Nucleus accumbens (tissue), 56 donors: Measurements from ENCODE around the gene FOXN3.

Source experiments
- DNase-seq, 56 donors: peaks; one replicate each; lab custom pipeline; 2025; lab: John Stamatoyannopoulos, UW

The FOXN3 gene

GRCh38 chr14:89289477-89289876, 127.6 kb downstream of the FOXN3 start:
- DNase-seq = no peak

DNA sequence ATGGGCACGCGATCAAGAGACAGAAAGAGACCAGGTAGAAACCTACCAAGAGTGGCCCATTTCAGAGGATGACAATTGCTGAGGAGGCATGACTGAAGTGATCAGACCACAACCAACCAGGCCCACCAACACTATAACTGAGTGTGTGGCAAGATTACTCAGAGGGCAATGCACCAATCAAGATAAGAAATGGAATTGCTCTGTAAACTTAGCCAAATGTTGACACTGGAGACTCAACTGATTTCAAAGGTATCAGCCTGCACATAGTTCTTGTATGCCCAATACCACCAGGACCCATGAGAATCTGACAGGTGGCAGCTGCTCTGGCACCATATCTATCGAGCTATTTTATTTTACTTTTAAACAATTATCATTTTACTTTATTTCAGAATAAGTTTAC, 128.9 kb downstream of the FOXN3 start:
- no peak for DNase-seq

DNA sequence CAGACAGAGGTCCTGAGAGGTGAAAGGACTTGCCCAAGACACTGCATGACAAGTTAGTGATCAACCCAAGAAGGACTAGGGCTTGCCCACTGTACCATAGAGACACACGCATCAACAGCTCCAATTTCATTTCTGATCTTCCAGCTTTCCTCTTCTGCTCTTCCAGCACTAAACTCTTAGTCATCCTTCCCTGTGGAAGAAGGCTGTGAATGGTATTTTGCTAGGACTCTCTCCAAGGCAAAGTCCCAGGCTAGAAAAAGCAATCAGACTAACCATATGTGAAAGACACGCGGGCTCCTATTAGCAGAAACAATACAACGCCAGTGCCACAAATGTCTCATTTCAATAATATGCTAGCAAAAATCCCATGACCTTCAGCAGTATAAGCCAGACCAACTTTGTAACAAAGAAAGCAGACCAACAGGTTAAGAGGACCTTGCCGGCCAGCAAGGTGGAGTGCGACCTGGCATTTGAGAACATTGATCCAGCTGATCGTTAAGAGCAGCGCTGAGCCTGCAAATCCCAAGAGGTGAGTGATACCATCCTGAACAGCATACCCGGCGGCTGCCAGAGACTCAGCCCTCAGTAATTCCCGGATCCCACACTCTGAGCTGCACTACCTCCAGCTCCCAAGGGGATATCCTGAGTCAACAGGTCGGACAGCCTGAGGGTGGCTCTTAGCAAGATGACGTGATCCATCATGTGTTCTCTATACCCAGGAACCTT, 132.5 kb downstream of the FOXN3 start:
- no peak for DNase-seq

GRCh38 chr14:89283327-89284060, 133.5 kb downstream of the FOXN3 start:
- DNase-seq = no peak

GRCh38 chr14:89282191-89282590, 134.8 kb downstream of the FOXN3 start:
- no peak for DNase-seq

DNA sequence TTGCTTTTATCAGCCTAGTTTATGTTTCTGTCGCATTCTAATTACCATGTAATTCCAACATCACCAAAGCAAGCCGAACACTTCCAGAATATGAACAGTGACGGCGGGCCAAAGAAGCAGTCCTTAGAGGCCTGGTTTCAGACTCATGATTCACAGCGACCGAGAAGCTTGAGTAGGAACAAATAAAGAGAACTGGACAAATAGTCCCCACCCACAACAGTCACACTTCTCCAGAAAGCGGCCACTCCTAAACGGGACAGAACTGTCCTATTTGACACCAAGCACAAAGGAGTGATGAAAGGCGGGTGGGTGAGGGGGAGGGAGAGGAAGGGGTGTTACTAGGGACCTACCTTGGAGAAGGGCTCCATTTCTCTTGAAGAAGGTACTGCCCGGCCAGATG, 136.4 kb downstream of the FOXN3 start:
- DNase-seq = no peak

- no peak for DNase-seq
These were observed 137.3 kb downstream of the FOXN3 start for GRCh38 chr14:89279649-89280232.

DNA sequence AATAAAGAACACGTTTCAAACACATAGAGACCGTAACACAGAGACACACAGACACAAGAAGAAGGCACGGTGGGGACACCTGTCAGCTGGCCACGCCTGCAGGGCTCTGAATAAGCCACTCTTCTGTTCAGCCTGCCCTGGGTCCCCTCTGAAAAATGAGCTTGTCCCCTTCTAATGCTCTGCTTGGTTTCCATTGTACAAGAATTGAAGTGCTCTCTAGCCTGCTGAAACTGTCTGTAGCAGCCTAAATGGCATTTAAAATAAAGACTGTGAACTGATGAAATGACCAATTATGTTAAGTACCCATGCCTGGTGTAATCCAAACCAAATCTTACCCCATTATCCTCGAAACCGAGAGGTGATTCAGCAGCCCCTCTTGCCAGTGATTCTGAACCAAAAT, 139.8 kb downstream of the FOXN3 start:
- no peak for DNase-seq

GRCh38 chr14:89276424-89276975, 140.5 kb downstream of the FOXN3 start:
- DNase-seq = no peak

DNA sequence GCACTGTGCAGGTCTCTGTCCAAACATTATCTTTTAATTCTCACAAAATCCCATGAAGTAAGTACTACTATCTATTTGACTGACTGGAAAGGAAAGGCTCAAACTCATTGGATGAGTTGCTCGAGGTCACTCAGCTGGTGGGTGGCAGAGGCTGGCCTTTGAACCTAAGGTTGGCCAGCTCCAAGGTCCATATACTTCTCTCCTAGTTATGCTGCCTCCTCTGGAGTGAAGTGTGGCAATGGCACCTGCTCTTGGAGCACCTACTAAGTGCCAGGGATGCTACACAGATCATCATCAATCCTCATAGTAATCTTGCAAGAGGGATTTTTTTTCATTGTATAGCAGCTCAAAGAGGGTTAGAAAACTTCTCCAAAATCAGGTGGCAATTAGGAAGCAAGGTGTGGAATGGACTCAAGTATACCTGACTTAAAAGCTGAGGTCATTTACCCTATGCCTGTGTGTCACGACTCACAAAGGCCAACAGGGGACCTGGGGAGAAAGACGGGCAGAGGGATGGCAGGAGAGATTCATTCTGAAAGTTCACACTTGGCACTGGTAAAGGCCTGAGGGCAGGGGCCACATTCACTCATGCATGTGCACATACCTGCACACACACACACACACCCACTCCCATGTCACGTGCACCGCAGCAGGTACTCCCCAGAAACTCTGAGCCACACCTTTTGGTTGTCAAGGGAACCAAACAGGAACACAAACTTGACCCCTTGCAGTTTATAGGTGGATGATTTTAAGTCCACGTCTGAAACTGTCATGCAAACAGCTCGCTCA, 146.4 kb downstream of the FOXN3 start:
- DNase-seq = peak in 3 of 56 donors; percentile 7 to 16 (median 8)

GRCh38 chr14:89269404-89269803, 147.6 kb downstream of the FOXN3 start:
- DNase-seq = no peak

DNA sequence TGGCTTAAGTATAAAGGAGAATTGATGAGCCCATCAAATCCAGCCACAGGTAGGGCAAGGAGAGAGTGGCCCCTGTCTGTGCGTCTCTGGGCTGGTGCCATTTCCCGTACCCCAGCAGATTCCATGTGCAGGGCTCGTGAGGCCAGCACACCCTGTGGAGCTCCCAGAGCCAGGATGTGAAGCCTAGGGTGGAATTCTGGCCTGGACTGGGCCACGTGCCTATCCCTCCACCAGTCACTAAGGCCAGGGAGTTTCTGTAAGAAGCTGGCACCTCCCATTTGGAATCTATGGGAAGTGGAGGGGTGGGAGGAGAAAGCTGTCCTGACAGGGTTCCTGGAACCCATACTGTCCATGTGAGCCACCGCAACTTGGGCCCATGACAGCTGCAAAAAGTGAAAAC, 148.5 kb downstream of the FOXN3 start:
- DNase-seq = no peak

DNA sequence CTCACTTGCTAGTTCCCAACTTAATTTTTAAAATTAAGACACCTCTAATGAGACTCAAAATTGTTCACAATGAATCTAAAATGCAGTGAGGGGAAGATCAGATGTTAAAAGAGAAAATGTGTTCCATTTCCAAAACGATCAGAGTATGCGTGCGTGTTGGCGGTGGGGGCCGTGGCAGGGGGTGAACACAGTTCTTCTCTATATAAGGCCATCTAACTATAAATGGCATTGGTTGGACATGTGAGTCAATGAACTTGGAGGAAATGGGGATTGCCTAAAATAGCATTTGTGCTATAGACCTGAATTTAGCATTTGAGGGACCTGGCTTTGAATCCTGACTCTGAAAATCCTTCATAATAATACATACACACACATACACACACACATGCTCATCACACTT, 149.4 kb downstream of the FOXN3 start:
- no peak for DNase-seq

- no peak for DNase-seq
These were observed 149.9 kb downstream of the FOXN3 start for GRCh38 chr14:89267163-89267562.

DNA sequence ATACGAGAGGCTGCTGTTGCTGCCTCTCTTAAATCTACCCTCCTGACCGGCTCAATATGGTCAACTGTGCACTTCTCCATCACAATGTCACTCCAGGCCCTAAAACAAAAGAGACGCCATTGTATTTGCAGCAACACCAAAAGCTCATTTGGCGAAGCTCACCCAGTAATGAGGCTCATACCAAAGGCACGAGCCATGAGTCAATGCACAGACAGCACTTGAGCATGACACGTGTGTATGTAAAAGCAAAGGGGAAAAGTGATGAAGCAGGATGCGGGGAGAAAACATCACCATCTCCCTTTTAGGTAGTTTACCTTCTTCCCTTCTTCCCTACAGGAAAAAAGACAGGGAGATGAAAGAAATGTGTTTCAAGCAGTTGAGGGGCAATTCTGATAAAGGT, 150.3 kb downstream of the FOXN3 start:
- no peak for DNase-seq

- DNase-seq = no peak
These were observed 151.8 kb downstream of the FOXN3 start for GRCh38 chr14:89265234-89265633.

DNA sequence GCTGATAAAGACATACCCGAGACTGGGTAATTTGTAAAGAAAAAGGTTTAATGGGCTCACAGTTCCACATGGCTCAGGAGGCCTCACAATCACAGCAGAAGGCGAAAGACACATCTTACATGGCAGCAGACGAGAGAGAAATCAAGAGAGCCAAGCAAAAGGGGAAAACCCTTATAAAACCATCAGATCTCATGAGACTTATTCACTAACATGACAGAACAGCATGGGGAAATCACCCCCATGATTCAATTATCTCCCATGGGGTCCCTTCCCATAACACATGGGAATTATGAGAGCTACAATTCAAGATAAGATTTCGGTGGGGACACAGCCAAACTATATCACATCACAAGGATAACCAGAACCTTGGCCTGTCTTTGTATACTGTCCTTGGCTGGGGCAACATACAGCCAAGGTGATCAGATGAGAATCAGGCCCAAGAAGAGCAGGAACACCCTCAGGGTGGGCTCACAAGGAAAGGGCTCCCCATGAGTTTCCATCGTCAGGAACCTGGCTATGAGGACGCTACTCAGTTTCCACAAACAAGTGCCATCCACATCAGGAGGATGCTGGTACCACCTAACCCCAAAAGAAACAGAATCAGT, 152.7 kb downstream of the FOXN3 start:
- DNase-seq = no peak

DNA sequence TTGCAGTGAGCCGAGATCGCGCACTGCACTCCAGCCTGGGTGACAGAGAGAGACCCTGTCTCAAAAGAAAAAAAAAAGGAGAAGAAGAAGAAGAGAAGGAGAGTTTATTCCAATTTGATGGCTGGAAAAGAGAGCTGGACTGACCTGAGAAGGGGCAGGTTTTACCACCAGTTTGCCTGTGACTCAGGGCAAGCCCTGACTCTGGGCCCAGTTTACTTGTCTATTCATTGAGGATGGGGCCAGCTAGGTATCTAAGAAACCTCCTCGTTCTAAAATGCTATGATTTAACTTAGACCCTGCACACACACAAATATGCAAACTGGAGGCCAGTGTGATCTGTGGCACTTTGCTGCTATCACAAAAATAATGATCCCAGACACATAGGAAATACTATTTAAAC, 155.0 kb downstream of the FOXN3 start:
- no peak for DNase-seq

GRCh38 chr14:89260898-89261297, 156.1 kb downstream of the FOXN3 start:
- DNase-seq = no peak

- no peak for DNase-seq
These were observed 157.0 kb downstream of the FOXN3 start for GRCh38 chr14:89259951-89260609.
